GM15510 (cell line): Measurements from ENCODE around the gene COX10.

Experiments used
- POLR2A ChIP-seq: IDR thresholded peaks from 3 replicates; pipeline ENCODE4 v1.6.1; 2011; ENCODE audit warnings: borderline replicate concordance; ENCODE audit not compliant: insufficient read length; ENCODE audit errors: extremely low read depth

COX10 gene

GRCh38 chr17:14069251-14070021, at the start of gene COX10:
Gene COX10 (plus strand): TSS chr17:14069504. CDS start chr17:14069606, 102 bp downstream.
- TF ChIP-seq POLR2A, result peak; percentile 89

DNA sequence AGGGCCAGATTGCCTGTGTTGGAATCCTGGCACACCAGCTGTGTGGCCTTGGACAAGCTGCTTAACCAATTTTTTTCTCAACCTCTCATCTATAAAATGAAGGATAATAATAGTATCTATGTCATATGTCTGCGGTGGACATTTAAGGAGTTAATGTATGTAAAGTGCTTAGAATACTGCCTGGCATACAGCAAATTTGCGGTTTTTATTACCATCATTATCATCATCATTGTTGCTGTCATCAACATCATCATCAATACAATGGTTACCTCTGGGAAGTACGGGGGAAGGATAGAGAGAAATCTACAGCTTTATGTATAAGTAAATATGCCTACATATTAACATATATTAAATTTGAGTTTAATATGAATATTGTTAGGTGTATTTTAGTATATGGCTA, 37.1 kb upstream of the COX10 start:
- no peak for TF ChIP-seq POLR2A

DNA sequence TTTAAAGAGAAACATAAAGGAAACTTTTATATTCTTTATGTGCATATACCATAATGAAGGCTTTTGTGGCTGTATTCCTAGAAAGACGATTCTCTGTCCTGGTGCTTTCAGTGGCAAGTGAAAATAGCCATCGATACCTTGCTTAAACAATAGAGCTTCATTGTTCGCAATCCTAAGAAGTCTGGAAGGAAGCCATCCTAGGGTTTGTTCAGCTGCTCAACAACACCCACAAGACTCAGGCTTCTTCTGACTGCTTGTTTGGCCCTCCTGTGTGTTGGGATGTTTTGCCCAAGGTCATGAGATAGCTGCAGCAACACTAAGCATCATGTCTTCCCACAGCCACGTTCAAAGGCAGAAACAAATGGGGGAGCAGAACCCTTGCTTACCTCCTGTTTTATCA, 36.1 kb upstream of the COX10 start:
- TF ChIP-seq POLR2A, result no peak

GRCh38 chr17:14037453-14037852, 31.9 kb upstream of the COX10 start:
- TF ChIP-seq POLR2A, result no peak

DNA sequence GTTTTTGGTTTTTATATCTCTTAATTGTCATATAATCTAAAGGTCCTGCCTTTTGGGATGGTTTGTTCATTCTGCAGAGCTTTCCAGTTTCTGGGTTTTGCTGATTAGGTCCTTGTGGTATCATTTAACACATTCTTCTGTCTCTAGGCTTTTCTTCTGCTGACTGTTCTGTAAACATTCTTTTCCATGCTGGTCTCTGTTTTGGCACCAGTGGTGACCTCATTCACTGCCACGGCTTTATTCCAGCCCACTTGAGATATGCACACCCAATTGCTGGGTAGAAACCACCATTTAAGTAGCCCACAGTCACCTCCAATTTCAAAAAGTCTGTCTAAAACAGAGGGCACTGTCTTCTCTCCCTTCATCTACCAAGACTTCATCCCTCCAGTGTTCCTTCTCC, 31.1 kb upstream of the COX10 start:
- TF ChIP-seq POLR2A, result no peak

- TF ChIP-seq POLR2A, result no peak
These were observed 26.9 kb upstream of the COX10 start for GRCh38 chr17:14042411-14042810.

GRCh38 chr17:14044702-14045101, 24.6 kb upstream of the COX10 start:
- no peak for TF ChIP-seq POLR2A

- TF ChIP-seq POLR2A, result no peak
These were observed 22.3 kb upstream of the COX10 start for GRCh38 chr17:14046978-14047377.

GRCh38 chr17:14047591-14047990, 21.7 kb upstream of the COX10 start:
- no peak for TF ChIP-seq POLR2A

- TF ChIP-seq POLR2A, result no peak
These were observed 21.1 kb upstream of the COX10 start for GRCh38 chr17:14048169-14048568.

GRCh38 chr17:14050616-14051015, 18.7 kb upstream of the COX10 start:
- no peak for TF ChIP-seq POLR2A

DNA sequence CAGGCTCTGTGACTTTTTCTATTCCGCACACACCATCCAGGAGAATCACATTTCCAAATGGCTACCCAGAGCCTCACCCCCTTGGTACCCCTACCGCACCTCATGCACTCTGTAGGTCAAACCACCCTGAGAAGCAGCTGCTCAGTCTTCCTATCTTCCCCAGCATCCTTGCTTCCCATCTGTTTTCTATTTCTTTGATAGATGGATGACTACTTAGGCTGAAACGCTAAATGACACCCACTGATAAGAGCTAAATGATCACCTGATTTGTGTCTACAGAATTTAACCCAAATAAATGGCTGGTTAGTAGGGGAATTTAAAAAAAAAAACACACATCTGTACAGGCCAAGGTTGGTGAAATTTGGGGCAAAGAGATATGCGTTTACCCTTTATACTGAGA, 17.6 kb upstream of the COX10 start:
- no peak for TF ChIP-seq POLR2A

DNA sequence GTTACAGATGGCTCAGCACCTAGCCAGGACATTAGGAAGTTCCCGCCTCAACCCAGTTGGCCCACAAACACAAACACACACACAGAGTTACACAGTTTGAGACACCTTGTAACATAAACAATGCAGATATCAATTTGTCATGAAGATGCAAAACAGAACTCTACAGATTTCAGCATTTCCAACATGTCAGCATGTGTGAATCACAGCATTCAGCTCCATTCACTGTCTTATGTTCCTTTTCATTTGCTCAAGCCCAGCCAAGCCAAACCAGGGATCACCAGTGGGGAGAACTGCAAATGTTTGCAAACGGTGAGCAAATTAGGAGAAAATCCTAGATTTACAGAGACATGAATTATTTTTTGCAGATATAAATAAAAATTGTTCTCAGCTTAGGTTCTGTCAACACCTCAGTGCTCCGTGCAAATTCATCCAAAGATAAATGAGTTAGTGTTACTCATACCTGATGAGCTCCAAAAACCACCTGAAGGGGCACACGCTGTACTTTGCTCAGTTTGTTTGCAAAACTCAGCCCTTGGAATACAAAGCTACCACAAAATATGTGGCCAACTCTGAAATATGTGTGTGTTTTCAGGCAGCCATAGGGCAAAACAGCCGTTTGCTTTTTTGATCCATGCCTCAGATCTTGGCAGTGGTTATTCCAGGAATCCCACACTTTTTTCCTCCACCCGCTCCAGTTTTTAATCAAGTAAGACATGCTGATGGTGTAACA, 16.3 kb upstream of the COX10 start:
- TF ChIP-seq POLR2A, result no peak

- no peak for TF ChIP-seq POLR2A
These were observed 11.7 kb upstream of the COX10 start for GRCh38 chr17:14057591-14057990.

- TF ChIP-seq POLR2A, result no peak
These were observed 11.3 kb upstream of the COX10 start for GRCh38 chr17:14058051-14058450.

- no peak for TF ChIP-seq POLR2A
These were observed 8.6 kb upstream of the COX10 start for GRCh38 chr17:14060706-14061105.
